HG03457 (cell line): ENCODE measurements around the gene NR2F2.

ENCODE experiments used
- ATAC-seq: cut with Tn5 transposase; IDR thresholded peaks from one replicate; pipeline ENCODE4 v1.9.1; 2021; ENCODE audit warnings: moderate number of reproducible peaks; ENCODE audit not compliant: unreplicated experiment

NR2F2 gene

DNA sequence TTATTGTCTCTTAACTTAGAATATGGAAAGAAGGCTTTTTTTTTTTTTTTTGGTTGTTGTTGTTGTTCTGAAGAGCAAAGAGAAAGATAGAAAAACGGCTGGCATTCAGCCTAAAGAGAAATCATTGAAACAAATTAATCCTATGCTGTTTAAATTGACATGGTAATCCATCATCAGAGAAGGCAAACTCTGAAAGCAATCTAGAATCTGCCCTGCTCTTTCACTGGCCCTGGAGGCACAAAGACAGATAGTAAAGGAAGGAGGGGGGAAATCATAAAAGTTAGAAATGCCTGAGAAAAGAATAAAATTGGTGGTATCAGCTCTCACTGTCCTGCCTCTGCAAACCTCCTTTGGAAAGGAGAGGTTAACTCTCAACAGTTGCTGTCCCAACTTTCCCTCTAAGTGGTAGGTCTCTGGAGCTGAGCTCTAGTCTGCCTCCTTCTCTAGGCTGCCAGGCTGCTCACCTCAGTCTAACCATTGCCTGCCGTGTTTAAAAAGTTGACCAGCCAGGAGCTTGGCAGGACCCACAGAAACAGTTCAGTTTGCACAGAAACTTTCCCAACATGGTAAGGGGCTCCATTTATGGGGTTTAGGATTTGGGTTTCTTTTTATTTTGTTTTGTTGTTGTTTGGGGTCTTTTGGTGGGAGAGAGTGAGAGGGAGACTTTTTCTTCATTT is 13.4 kb upstream of the NR2F2 start:
- no peak for ATAC-seq

DNA sequence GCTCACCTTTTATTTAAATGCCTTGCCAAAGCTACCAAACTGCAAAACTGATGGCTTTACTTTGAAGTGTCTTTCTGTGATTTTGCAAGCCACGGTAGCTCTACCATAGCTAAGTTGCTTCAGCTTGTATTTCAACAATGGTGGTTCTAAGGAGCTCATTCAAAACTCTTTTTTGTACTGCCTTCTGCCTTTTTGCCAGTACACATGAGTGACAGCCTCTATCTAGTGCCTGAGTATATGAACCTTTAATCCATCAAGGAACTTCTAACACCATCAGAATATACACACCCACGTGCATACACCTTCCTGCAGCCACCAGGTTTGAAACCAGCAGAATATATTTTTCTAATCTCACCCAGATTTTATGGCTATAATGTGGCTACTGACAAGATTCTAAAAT is 10.4 kb upstream of the NR2F2 start:
- ATAC-seq, result no peak

DNA sequence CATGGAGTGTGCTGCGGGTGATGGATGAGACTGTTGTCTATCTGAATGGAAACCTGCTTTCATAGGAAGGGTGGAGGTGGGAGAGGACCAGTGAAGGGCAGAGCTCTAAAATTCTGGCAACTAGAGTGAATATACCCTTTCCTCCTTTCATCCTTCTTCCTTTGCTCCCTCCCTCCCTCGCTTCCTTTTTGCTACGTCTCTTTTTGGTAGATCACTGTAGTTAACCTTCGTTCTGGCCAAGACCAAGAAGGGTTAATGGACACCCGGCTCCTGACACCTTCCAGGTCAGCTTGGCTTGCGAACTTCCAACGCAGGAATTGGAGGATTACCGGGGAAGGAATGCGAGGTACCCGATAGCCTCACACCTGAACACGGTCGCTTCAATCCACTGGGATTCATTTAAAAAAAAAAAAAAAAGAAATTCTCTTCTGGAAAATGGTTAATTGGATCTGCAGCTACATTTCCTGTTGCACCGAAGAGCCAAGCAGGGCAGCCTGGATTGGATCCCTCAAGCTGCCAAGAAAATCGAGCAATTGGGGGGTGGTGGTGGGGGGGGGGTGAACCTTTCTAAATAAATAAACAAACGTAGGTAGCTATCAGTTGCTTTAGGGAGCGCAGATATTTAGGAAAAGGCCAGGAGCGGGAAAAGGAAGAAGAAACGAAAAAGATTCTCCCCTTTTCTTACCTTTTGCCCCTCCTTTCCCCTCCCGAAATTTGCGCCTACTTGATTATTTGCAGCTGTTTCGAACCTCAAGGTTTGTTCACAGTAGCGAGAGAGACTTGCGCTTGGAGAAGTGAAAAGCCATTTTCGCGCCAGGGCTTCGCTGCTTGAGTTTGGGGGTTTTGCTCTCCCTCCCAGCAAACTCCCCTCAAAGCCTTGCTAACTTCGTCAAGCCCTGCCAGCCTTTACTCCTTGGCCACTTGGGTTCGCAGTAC is 9.5 kb upstream of the NR2F2 start:
- ATAC-seq, result no peak

DNA sequence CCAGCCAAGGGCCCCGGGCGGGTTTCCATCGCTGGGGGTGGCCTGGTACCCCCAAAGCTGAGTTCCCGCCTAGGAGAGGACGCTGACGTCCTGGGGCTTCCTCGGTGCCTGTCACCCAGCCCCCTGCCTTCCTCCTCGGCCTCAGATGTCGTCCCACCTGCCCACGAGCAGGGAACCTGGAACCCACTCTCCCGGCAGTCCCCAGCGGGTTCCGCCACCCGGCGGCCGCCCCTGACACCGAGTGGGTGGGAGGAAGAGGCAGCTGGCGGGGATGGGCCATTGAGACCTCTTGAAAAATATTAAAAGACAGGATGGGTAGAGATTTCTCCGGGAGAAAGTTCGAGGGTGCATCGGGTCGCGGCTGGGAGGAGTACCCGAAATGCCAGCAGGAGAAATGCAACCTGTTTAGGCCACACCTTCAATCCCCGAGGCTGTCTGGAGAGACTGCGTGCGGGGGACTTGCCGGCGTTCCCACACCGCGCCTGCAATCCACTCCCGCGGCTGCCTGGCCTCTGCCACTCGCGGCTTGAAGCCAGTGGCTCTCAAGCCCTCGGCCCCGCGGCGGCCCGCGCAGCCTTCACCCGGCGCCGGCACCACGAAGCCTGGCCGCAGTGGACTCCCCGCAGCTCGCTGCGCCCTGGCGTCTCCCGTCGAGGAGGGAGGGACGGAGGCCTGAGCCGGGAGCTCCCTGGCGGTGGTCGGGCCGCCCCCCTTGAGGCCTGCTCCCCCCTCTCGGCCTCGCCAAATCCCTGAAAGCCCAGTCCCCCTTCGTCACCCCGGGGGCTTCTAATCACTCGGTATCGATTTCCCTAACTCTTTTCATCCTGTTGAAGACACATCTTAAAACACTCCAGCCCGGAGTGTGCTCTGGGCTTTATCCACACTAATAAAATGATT is 8.6 kb upstream of the NR2F2 start:
- ATAC-seq, result no peak

DNA sequence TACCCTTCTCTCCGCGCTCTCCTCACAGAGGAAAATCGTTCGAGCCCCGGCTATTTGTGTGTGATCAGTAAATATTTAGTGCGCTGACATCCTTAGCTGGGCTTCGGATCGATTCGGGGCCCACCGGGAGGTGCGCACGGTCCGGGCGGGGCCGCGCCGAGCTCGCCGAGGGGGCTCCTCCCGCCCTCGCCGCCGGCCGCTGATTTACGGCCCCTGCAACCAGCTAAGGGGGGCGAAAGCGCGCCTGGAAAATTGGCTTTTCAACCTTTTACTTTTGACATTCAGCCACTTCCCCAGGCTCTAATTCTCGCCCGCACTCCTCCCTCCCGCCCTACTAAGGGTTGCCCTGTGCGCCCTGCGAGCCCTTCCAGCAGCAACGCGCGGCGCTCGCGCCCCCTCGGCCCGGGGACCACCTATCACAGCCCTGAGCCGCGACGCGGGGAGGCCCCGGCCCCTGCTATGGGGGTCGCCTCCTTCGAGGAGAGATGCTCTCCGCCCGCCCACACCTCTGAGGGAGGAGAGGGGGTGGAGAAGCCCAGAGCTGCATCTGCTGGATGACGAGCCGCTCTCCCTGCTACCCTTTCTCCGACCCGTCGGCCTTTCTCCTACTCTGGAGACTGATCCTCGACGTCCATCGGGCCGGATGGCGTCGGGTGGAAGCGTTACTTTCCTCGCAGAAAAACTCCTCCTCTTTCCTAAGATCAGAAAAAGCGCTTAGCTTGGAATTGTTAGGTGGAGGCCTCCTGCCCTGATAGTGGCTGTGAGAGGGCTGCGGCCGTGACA is 7.8 kb upstream of the NR2F2 start:
- no peak for ATAC-seq

DNA sequence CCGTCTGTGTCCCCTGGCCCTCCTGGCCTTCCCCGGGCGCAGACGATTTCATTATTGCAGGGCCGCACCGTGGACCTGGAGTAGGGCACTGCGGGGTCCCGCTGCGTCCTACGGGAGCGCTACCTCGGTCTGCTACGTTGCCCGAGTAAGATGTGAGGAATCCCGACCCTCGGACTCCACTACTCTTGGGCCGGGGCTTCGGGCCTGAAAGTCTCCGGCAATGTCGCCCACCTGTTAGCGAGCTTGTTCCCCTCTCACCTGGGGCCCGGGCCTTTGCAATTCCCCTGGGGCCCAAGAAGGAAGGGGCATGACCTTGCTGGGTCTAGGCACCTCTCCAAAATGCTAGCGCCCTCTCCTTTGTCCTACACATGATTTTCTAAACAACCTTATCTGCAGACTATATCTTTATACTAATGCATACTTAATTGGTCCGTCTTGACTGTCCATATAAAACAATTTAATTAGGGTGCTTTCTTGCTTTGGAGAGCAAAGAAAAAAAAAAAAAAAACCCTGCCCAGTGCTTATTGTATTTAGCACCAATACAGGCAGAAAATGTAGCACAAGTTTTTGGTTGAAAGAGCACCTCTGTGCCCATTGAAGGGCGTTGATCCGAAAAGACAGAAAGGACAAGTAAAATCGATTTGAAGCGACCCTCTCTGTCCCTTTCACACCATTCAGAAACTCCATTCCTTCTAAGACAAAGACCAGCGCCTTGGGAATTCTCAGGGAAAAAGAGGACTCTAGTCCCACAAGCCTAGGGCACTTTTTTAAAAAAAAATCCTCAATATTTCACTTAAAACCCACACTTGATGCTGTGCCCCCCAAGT is 7.0 kb upstream of the NR2F2 start:
- ATAC-seq, result no peak

DNA sequence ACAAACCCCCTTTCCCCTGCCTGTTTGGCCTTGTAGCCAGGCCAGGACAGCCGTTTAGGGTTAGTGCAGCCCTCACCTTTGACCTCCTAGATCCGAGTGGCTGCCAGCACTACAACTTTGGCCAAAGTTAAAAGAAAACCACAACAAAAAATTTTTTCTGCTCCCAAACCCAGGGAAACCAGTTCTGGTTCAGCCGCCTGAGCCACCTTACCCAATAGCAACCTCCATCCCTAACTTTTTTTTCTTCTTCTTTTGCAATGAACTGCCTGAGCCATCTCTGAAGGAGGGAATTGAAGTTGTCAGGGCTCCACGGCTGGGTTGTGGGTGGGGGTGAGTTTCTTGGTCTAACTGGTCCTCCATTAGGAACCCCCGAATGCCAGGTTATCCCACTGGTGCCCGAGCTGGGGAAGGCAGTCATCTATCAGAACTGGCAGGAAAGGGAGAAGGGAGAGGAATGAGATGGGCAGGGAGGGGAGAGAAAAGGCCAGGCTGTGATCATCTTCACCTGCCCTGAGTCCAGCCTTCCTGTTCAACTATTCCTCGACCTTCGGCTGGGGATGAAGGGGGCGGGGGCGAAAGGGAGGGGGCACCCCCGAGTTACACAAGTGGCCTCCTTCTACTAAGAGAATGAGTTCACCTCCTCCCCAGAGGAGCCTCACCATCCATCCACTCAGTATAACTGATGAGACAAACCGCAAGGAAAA is 6.2 kb upstream of the NR2F2 start:
- ATAC-seq, result no peak

DNA sequence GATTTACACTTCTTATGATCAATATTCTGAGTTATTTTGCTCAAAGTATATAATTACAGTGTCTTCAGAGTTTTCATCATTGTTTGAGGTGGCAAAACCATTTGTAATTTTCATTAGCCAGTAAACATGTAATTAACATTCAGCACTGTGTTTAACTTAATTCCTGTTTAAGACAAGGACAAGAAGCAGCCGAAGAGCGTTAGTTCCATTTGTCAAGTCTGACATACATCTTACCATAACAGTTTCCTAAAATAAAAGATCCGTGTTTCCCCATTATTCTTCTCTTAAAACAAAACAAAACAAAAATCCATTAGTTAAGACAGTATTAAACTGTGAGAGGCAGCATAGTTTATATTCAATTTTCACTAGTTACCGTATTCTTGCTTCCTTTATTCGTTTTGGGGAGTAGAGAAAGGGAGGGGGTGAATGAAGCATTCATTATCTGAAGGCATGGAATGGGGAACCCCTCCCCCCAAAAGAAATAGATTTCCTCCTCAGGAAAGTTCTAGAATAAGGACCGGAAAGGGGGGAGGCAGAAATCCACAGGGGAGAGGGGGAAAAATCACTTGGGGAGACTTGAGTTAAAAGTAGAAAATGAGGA is 5.5 kb upstream of the NR2F2 start:
- no peak for ATAC-seq

DNA sequence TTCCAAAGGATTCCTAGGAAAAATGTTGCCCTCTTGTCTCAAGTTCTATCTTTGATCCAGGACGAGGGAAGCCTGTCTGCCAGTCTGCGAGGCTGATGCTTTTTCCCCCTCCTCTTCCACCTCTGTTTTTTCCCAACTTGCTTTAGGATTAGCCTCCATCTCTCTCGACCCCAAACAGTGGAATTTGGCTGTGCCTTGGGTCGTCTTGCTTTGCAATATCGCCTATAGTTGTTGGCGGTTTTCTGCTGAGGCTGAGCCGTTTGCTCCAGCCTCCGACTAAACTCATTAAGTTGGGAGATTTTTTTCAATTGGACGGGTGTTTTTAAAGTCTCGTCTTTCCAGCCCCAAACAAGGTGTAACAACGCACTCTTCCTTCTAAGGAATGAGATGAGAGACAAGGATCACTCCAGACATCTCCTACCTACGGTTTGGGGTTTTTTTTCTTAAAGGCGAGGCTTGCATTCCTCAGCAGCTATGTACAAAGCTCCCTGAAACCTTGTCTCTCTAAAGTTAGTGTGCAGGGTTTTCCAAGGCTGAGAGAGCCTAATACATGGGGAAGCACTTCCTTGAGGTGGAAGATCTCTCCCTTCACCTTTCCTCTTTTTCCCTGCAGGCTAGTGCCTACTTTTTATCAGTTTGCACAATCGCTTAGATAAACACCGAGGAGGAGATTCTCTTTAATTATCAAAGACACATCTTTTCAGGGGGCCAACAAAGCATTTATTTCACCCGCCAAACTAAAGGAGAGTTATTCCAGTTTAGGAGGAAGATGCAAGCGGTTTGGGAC is 4.8 kb upstream of the NR2F2 start:
- no peak for ATAC-seq

DNA sequence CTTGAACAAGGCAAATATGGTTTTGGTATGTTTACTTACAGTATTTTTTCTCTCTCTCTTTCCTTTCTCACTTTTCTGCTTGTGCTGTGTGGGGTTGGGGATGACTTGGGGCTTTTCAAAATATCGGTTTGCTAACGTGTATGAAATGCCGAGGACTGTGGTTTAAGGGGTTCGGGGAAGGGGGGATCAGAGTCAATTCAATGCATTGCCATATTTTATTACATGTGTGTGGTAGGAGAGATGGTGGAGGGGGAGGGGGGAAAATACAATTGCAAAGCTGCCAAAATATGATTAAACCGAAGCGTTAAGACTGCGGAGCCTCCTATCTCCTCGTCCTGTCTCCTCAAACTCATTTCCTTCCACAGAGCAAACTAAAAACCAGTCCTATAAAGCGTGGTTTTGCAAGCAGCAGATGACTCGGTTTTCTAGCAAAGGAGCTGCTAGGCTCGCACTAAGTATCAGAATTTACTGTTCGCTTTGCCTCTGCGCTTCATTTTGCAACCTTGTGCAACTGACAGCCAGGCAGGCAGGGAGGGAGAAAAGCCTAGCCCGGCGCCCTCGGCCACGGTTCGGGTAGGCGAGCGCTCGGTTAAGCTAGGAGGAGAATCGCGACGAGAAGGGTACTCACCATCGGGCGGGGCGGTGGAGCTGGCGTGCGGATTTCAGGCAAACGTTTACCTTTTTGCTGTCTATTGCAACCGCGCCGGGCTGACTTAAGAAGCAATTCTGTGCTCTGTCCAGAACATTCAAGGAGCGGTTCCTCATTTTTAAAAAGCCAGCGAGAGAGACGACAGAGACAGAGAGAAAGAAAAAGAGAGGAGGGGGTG is 4.0 kb upstream of the NR2F2 start:
- ATAC-seq, result no peak

DNA sequence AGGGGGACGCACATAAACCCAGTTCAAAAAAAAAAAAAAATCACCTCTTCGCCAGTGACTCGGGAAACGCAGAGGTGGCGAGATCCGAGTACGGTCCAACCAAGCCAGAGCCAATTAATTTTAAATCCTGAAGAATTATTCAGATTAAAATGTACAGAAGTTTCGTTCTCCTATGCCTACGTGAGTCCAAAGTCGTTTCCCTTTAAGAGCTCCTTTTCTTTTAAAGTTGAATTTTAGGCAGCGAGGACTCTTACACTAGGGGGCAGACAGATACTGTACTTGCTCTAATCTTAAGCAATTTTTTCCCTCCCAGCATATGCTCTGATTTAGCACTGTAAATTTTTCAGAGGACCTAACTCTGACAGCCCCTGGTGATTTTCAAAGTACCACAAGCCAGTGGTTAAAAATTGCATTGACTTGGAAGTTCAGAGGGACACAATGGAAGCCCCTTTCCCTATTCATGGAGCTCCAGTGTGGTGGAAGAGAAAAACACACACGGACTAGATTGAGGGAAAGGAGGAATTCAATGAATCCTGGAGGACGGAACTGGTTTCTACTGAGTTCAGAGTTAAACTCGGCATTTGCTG is 3.3 kb upstream of the NR2F2 start:
- no peak for ATAC-seq

DNA sequence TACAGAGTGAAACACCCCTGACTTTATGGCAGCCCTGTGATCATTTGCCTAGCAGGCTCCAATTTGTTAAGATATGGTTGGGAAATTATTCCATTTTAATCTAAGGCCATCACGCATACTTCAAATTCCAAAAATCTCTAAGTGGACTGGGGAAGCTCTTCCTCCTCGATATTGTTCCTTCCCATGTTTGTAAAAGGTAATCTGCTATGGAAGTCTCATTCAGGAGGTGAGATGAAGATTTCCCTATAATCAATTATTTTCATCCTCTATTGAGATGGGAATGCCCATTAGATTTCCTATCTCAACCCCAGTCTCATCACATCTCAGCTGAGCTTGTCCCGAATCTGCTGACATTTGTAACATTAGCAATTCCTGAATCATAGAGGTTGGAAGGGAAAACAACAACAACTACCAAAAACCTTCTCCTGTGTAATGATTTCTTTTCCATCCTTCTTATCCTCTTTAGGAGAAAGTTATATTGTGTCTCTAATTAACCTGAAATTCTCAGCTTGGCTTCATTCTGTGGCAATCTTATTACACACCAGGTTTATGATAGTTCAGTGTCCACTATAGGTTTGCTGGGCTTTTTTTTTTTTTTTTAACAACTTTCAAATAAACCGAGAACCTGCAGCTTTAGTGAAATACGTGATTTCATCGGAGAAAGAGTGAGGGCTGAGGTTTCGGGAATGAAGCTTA is 2.2 kb upstream of the NR2F2 start:
- ATAC-seq, result no peak

DNA sequence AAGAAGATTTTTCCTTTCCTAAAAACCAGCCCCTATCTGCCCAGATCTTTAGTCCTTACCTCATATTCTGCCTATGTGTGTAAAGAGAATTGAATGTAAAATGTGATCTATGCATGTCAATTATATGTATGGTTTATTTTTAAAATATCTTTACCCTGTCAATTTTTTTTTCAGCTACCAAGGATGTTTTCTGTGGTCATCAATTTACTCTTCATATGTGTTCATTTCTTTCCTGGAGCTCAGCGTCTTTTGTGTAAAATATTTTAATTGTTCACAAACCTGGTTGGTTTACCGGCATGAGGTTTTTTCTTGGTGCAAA is 1.7 kb upstream of the NR2F2 start:
- ATAC-seq, result no peak

DNA sequence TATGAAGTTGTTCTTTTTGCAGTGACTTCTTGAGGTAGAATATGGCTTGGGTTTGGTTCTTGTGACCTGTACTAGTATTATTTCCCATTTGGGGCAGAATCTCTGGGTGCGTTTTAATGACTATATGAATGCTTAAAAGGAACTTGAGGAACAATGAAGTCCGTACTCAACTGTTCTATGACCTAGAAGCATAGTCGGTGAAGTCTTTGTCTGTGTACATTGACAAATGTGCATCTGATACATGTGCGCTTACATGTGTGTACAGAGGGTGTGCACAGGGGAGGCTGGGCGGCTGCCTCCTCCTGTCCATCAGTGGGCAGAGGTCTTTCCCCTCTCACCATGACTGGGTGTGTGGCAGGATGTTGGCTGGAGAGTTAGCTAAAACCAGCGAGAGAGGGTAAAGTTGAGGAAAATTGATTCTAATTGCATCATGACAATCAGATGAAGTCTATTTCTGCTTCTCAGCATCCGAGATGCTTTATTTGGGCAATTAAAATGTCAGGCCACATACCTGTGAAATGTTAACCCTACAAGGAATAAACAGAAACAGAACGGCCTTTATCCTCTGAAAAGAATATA is 1.0 kb upstream of the NR2F2 start:
- ATAC-seq, result no peak

DNA sequence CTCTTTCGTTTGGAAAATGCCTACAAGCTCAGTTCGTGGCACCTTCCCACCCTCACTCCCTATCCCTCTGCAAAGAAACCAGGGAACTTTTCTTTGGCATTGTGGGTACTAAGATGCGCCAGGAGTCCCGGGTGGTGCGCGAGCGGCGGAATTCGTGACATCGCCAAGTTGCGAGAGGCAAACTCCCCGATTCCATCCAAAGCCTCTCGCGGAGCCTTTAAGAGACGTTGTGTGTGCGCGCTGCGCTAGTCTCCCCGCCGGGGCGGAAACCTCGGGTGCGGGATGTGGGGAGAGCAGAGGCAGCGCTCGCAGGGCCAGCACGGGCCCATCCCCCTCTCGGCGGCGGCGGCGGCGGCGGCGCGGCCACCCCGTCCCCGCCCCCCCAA is 443 bp upstream of the NR2F2 start:
- ATAC-seq, result peak; percentile 5
